ENCODE measurements around the gene TP53TG3D.
"Not testable (repeated sequence)": the region's sequence is repeated elsewhere in the genome, so short reads cannot be mapped to it uniquely, and the experiment has no call there.

DNA sequence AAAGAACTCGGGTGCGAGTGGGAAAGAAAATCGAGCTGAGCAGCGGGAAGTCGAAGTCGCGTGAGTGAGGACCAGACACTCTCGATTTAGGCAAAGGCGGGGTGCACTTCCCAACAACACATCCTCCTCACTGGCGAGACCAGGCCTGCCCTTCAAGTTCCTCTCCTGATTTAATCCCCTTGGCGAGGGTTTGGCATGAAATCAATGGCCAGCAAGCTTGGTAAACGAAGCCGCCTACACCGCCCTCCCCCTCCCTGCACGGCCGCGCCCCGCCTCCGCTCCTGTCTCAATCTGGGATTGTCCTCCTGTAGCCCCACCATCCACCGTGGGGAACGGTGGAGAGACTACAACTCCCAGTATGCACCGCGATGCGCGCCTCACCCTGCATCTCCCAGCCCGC lies at the start of gene TP53TG3D:
- TF ChIP-seq GATA2, GATA3 (IDR thresholded peaks at IDR 0.05; ENCODE audit: low read depth, low read length): not testable (repeated sequence)

Measured in SH-SY5Y (cell line).